Parathyroid adenoma (tissue), 2 donors: ENCODE data around the gene SEMA4C.

Source experiments
- H2AFZ ChIP-seq: fragments of 300-600 bp; sonication (generic); one replicate; pipeline ENCODE4 v1.7.0; 2017; ENCODE audit warnings: antibody characterized with exemption, mild to moderate bottlenecking
- H3K27ac ChIP-seq: fragments of 300-600 bp; sonication (generic); one replicate; pipeline ENCODE4 v1.7.0; 2017
- H3K27me3 ChIP-seq: fragments of 300-600 bp; sonication (generic); one replicate; pipeline ENCODE4 v1.7.0; 2017; ENCODE audit warnings: low read length; ENCODE audit not compliant: control insufficient read depth, insufficient read depth
- H3K36me3 ChIP-seq: fragments of 300-600 bp; sonication (generic); one replicate; pipeline ENCODE4 v1.7.0; 2017; ENCODE audit warnings: low read length; ENCODE audit not compliant: control insufficient read depth, insufficient read depth
- H3K4me1 ChIP-seq: fragments of 300-600 bp; sonication (generic); one replicate; pipeline ENCODE4 v1.7.0; 2017; ENCODE audit warnings: control low read depth
- H3K4me2 ChIP-seq: fragments of 300-600 bp; sonication (generic); one replicate; pipeline ENCODE4 v1.7.0; 2017; ENCODE audit warnings: low read length
- H3K4me3 ChIP-seq: fragments of 300-600 bp; sonication (generic); one replicate; pipeline ENCODE4 v1.7.0; 2017; ENCODE audit warnings: low read depth, low read length
- H3K79me2 ChIP-seq: fragments of 300-600 bp; sonication (generic); one replicate; pipeline ENCODE4 v1.7.0; 2017; ENCODE audit warnings: control low read depth
- H3K9ac ChIP-seq: fragments of 300-600 bp; sonication (generic); one replicate; pipeline ENCODE4 v1.7.0; 2017; ENCODE audit warnings: mild to moderate bottlenecking
- H3K9me3 ChIP-seq: fragments of 300-600 bp; sonication (generic); one replicate; pipeline ENCODE4 v1.7.0; 2017; ENCODE audit warnings: low read length; ENCODE audit not compliant: control insufficient read depth
- TF ChIP-seq, protein P1 (sequence below): fragments of 300-600 bp; sonication (generic); IDR thresholded peaks from one replicate; pipeline ENCODE4 v1.7.0; 2017; ENCODE audit warnings: antibody characterized with exemption, mild to moderate bottlenecking
- donor health status: primary hyperparathyroidism.

The SEMA4C gene

DNA sequence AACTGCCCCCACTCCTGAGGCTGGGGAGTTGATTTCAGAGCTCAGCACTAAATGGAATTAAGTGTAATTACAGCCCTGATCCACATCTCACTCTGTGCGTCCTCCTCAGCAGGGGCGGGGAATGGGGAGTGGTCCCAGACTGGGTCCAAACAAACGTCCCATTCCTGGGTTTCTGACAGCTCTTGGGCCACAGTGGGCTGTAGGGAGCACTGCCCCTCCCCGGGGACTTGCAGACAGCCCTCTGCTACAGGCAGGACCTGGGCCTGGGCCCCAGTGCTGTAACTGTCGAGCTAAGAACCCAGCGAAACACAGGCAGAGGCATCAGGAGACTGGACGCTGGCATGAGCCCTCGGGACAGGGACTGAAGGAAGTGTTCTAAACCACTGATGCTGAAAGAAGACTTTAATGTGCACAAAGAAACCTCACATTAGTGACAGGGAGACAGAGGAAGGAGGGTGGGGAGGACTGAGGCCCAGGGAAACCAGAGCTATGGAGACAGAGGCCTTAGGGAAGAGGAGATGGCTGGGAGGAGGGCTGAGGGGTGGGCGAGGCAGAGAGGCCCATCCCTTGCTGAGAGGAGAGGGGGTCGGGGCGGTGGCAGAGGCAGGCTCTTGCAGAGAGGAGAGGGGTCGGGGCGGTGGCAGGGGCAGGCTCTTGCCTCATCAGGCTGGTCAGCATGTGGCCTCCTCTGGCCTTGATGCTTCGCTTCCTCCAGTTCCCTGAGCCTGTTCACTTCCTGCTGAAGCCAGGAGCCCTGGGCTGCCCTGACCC is 5.8 kb upstream of the SEMA4C start:
- no peaks in the 10 kb centered on the region for H3K36me3 ChIP-seq
- no peak overlapping the region for H2AFZ ChIP-seq
- peaks cover 12% of the 10 kb centered on the region for H3K4me1 ChIP-seq
- H3K9ac ChIP-seq = no peak overlapping the region
- no peak overlapping the region for H3K4me3 ChIP-seq
- H3K27me3 ChIP-seq = no peaks in the 10 kb centered on the region
- H3K27ac ChIP-seq = no peak overlapping the region
- TF ChIP-seq, protein P1, sequence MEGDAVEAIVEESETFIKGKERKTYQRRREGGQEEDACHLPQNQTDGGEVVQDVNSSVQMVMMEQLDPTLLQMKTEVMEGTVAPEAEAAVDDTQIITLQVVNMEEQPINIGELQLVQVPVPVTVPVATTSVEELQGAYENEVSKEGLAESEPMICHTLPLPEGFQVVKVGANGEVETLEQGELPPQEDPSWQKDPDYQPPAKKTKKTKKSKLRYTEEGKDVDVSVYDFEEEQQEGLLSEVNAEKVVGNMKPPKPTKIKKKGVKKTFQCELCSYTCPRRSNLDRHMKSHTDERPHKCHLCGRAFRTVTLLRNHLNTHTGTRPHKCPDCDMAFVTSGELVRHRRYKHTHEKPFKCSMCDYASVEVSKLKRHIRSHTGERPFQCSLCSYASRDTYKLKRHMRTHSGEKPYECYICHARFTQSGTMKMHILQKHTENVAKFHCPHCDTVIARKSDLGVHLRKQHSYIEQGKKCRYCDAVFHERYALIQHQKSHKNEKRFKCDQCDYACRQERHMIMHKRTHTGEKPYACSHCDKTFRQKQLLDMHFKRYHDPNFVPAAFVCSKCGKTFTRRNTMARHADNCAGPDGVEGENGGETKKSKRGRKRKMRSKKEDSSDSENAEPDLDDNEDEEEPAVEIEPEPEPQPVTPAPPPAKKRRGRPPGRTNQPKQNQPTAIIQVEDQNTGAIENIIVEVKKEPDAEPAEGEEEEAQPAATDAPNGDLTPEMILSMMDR = no peak
- H3K9me3 ChIP-seq = no peaks in the 10 kb centered on the region
- no peaks in the 10 kb centered on the region for H3K79me2 ChIP-seq
- no peak overlapping the region for H3K4me2 ChIP-seq

DNA sequence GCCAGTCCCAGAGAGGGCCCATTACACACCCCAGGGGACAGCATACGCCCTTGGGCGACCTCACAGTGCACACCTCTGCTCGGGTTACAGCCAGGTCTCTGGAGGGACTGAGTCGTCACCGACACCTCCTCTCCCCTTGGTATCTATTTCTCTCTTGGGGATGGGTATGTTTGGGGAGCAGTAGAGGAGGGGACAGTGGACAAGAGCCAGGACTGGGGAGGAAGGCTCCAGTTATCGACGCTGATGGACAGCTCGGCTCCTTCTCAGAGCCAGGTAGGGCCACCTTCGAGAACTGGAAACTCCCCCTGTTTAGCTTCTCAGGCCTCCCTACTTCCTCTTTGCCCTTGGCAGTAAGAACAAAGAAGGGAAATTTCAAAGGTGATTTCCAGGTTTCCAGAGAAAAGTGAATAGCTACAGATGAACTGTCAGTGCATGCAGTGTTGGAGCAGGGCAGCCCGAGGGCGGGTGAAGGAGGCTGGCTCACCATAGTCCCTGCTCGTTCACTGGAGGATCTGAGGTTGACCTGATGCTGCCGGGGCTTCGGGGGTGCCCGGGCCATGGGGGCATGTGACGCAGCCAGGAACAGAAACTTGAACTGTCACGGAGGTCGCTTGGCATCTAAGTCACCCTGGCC is 4.4 kb upstream of the SEMA4C start:
- Histone ChIP-seq H3K9ac (no peak overlapping the region), H3K9me3 (no peaks in the 10 kb centered on the region), H3K79me2 (no peaks in the 10 kb centered on the region), H3K36me3 (no peaks in the 10 kb centered on the region), H3K4me1 (peaks cover 15% of the 10 kb centered on the region), H3K4me2 (no peak overlapping the region), H3K4me3 (no peak overlapping the region), H3K27me3 (no peaks in the 10 kb centered on the region), H3K27ac (peak overlapping the region; percentile 43), H2AFZ (peak overlapping the region; percentile 72)
- TF ChIP-seq, protein P1 = no peak

DNA sequence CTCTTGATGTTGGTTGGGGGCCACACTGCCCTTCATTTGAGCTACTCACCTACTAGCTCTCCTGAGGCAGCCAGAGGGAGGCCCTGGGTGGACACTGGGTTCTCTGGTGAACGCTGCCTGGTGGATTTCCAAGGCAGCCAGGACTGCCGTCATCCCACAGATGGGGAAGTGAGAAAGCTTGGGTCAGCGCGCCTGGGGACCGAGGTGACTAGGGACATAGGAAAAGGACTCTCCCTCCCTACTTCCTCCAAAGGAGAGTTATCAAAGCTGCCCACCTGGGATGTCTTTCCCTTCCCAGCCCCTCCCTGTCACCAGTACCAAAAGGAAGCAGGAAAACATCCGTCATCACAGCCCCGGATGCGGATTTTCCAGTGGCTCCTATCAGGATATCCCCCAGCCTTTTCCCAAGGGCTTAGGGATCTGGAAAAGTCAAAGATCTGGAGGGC is 3.8 kb upstream of the SEMA4C start:
- peaks cover 15% of the 10 kb centered on the region for H3K4me1 ChIP-seq
- H3K9ac ChIP-seq = no peak overlapping the region
- no peak overlapping the region for H3K4me2 ChIP-seq
- H3K27ac ChIP-seq = peak overlapping the region; percentile 43
- no peak overlapping the region for H2AFZ ChIP-seq
- TF ChIP-seq, protein P1 = no peak
- H3K36me3 ChIP-seq = no peaks in the 10 kb centered on the region
- no peaks in the 10 kb centered on the region for H3K9me3 ChIP-seq
- H3K4me3 ChIP-seq = no peak overlapping the region
- H3K27me3 ChIP-seq = no peaks in the 10 kb centered on the region
- H3K79me2 ChIP-seq = no peaks in the 10 kb centered on the region

DNA sequence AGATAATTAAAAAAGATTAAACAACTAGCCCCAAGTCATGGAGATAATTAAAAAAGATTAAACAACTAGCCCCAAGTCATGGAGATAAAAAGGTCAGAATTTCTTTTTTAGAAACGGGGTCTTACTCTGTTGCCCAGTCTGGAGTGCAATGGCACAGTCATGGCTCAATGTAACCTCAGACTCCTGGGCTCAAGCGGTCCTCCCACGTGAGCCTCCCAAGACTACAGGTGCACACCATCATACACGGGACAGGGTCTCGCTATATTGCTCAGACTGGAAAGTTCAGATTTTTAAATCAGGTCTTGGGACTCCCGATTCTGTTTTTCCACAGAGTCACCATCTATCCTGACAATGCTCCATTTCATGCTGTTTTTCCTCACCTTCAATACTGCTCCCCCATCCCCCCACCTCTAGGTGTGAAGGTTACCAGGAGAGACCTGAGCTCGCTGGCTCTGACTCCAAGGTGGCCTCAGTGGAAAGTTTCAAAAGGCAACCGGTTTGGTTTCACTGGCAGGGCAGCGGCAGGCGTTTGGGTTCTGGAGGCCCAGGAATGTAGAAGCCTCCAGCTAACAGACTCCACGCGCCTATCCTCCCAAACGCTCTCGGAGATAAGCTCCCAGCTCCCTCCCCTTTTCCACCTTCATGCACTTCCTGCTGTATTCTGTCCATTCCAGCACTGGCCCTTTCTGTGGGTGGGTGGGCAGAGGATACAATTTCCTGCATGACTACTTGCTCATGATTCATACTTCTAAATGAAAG is 2.9 kb upstream of the SEMA4C start:
- H3K79me2 ChIP-seq = peaks cover 2% of the 10 kb centered on the region
- no peak overlapping the region for H3K4me3 ChIP-seq
- H3K9ac ChIP-seq = no peak overlapping the region
- no peaks in the 10 kb centered on the region for H3K9me3 ChIP-seq
- H3K36me3 ChIP-seq = no peaks in the 10 kb centered on the region
- H3K4me2 ChIP-seq = no peak overlapping the region
- H3K4me1 ChIP-seq = peaks cover 19% of the 10 kb centered on the region
- H2AFZ ChIP-seq = no peak overlapping the region
- no peak overlapping the region for H3K27ac ChIP-seq
- TF ChIP-seq, protein P1 = no peak
- no peaks in the 10 kb centered on the region for H3K27me3 ChIP-seq
